Measurements from ENCODE around the gene NECTIN1.

- TF ChIP-seq CTCF (IDR thresholded peaks at IDR 0.05; ENCODE audit: low read depth, low read length) (no peak), EZH2phosphoT487 (IDR thresholded peaks at IDR 0.05; ENCODE audit: low read depth) (no peak)
These were observed 110.6 kb downstream of the NECTIN1 start for GRCh38 chr11:119618208-119618909.
